Endothelial cell of umbilical vein (primary cell): ENCODE measurements around the gene ARHGAP22. TPM values are rescaled to one million over a fixed set of nuclear protein-coding genes. Genes with fewer than 3 reads are reported as not detected.

Experiments used
- BruUV-seq: library from RNA; stranded (reverse); fragments of 400-500 nt; replicated peaks from 2 replicates; lab custom pipeline; 2021; lab: Mats Ljungman, UMichigan
- CTCF ChIA-PET: fragments of 300-600, 350-600 bp; sonication (Branson Sonifier 250); formaldehyde crosslinking; loops from one replicate; lab custom pipeline; 2021; ENCODE audit warnings: antibody characterized with exemption, inconsistent platforms; lab: Charles Lee
- POLR2A ChIA-PET: fragments of 300-600, 350-600 bp; sonication (Branson Sonifier 250); formaldehyde crosslinking; loops from one replicate; lab custom pipeline; 2021; ENCODE audit warnings: antibody characterized with exemption, inconsistent platforms; lab: Charles Lee
- DNase-seq: peaks from one replicate; pipeline ENCODE4 v3.0.0-alpha.2; 2011; ENCODE audit warnings: low read depth, low spot score
- FAIRE-seq: peaks from 2 replicates; lab custom pipeline; 2011; peaks lifted over from hg19 to GRCh38; lab: Jason Lieb, UNC
- H2AFZ ChIP-seq: 2 replicates; pipeline ENCODE4 v1.6.0; 2012; ENCODE audit warnings: low read depth, low read length, control low read depth, inconsistent platforms
- H3K27ac ChIP-seq: 2 replicates; pipeline ENCODE4 v1.5.1; 2011; ENCODE audit warnings: low read depth, mild to moderate bottlenecking, control low read depth, low read length, moderate library complexity; ENCODE audit not compliant: insufficient read depth
- H3K27me3 ChIP-seq, 2 experiments: 2 replicates each; pipeline versions ENCODE4 v1.6.0 to v1.6.1; 2011; ENCODE audit warnings: low read length in 2 of 2, mixed read lengths in 1 of 2; ENCODE audit not compliant: control insufficient read depth in 2 of 2, insufficient read depth in 2 of 2
- H3K36me3 ChIP-seq, 2 experiments: 2 replicates in 1 of 2; 3 replicates in 1 of 2; pipeline ENCODE4 v1.5.1; 2011; ENCODE audit warnings: low read length in 2 of 2, mild to moderate bottlenecking in 1 of 2, moderate library complexity in 1 of 2; ENCODE audit not compliant: control insufficient read depth in 2 of 2, insufficient read depth in 2 of 2; ENCODE audit errors: extremely low read depth in 1 of 2
- H3K4me1 ChIP-seq: 3 replicates; pipeline ENCODE4 v1.5.1; 2011; ENCODE audit warnings: mild to moderate bottlenecking, low read length; ENCODE audit not compliant: control insufficient read depth, insufficient read depth; ENCODE audit errors: extremely low read depth
- H3K4me2 ChIP-seq: 2 replicates; pipeline ENCODE4 v1.6.1; 2011; ENCODE audit warnings: low read length, control low read depth, mixed read lengths; ENCODE audit not compliant: insufficient read depth
- H3K4me3 ChIP-seq, 3 experiments: fragments of 200-600 bp in 1 of 3; sonication (generic), shearing (Covaris generic) in 1 of 3; replicated peaks in 1 of 3; 2 replicates each; pipeline ENCODE4 v1.5.1; 2011 to 2016; ENCODE audit warnings: control low read depth in 3 of 3, low read length in 3 of 3, mild to moderate bottlenecking in 2 of 3, inconsistent platforms in 1 of 3, low read depth in 1 of 3, moderate library complexity in 1 of 3; ENCODE audit not compliant: insufficient read depth in 1 of 3
- H3K79me2 ChIP-seq: 2 replicates; pipeline ENCODE4 v1.6.0; 2012; ENCODE audit warnings: low read length, inconsistent platforms; ENCODE audit not compliant: control insufficient read depth, insufficient read depth
- H3K9ac ChIP-seq: replicated peaks from 2 replicates; pipeline ENCODE3; 2011; ENCODE audit warnings: low read length, control low read depth; ENCODE audit not compliant: insufficient read depth; ENCODE audit errors: extremely low read depth
- H3K9me1 ChIP-seq: replicated peaks from 3 replicates; pipeline ENCODE4 v1.6.0; 2011; ENCODE audit warnings: mild to moderate bottlenecking, low read length; ENCODE audit not compliant: control insufficient read depth, insufficient read depth; ENCODE audit errors: extremely low read depth
- H3K9me3 ChIP-seq: replicated peaks from 2 replicates; pipeline ENCODE4 v1.5.1; 2012; ENCODE audit warnings: low read length, inconsistent platforms; ENCODE audit not compliant: control insufficient read depth, insufficient read depth
- H4K20me1 ChIP-seq: replicated peaks from 2 replicates; pipeline ENCODE3; 2011; ENCODE audit warnings: mild to moderate bottlenecking, low read length; ENCODE audit not compliant: control insufficient read depth, insufficient read depth; ENCODE audit errors: extremely low read depth
- CTCF ChIP-seq, 2 donors: IDR thresholded peaks; 1 replicate in 1 of 2; 2 replicates in 1 of 2; pipeline ENCODE4 v1.5.1; 2011; ENCODE audit warnings: low read length in 2 of 2, mild to moderate bottlenecking in 2 of 2, moderate library complexity in 2 of 2, control low read depth in 1 of 2, inconsistent platforms in 1 of 2, low read depth in 1 of 2; ENCODE audit not compliant: insufficient read depth in 1 of 2; ENCODE audit errors: extremely low read depth in 1 of 2
- EZH2 ChIP-seq: IDR thresholded peaks from 2 replicates; pipeline ENCODE4 v1.6.1; 2012; ENCODE audit warnings: borderline replicate concordance, low read depth, mild to moderate bottlenecking, moderate library complexity, low read length, inconsistent platforms; ENCODE audit not compliant: severe bottlenecking
- JUN ChIP-seq: IDR thresholded peaks from 2 replicates; pipeline ENCODE4 v1.6.1; 2011; ENCODE audit warnings: borderline replicate concordance, low read depth; ENCODE audit not compliant: insufficient read length, insufficient read depth
- MAX ChIP-seq: IDR thresholded peaks from 2 replicates; pipeline ENCODE4 v1.6.1; 2011; ENCODE audit not compliant: insufficient read depth, insufficient read length
- MYC ChIP-seq: IDR thresholded peaks from one replicate; pipeline ENCODE4 v1.6.1; 2011; ENCODE audit warnings: mild to moderate bottlenecking, low read depth, low read length
- POLR2A ChIP-seq: IDR thresholded peaks from 2 replicates; pipeline ENCODE4 v1.6.1; 2012; ENCODE audit warnings: low read depth, mild to moderate bottlenecking, control low read depth, low read length
- POLR2AphosphoS5 ChIP-seq: IDR thresholded peaks from 2 replicates; pipeline ENCODE4 v1.6.1; 2012; ENCODE audit warnings: low read depth, mild to moderate bottlenecking, control low read depth, low read length, moderate library complexity; ENCODE audit not compliant: insufficient read depth
- dilution Hi-C: fragments of 300-500 bp; cut with MboI; formaldehyde crosslinking; loops from one replicate; pipeline ENCODE4 v1.15.0; 2019; ENCODE audit warnings: low sequenced_read_pairs; ENCODE audit not compliant: extremely low pct_ligation_motif_present
- intact Hi-C: fragments of 100-400 bp; cut with micrococcal nuclease; formaldehyde crosslinking; loops from one replicate; pipeline ENCODE4 v1.10.0; 2022
- polyA plus RNA-seq, 4 experiments: library from polyadenylated mRNA; depleted of rRNA in 3 of 4; stranded (reverse) in 3 of 4; unstranded in 1 of 4; fragments of >200 nt; gene quantifications; 2 replicates each; pipeline versions ENCODE4 v1.2.1 to v1.2.3, GENCODE V29; 2011 to 2012; ENCODE audit warnings: missing spikeins in 1 of 4
- total RNA-seq: library from RNA; stranded (reverse); gene quantifications from 2 replicates; pipeline ENCODE4 v1.2.3, GENCODE V29; 2021

ARHGAP22 gene
- total and polyA plus RNA-seq, 2 donors (not counting 3 experiments of a cell fraction or from before 2014, with no cell fraction given): 8.6 to 50.3 TPM

GRCh38 chr10:48414778-48415177 is 190.1 kb downstream of the ARHGAP22 start:
- FAIRE-seq: no peak
- H3K79me2 ChIP-seq: no peaks in the 10 kb centered on the region
- DNase-seq: no peak
- H3K9me3 ChIP-seq: no peaks in the 10 kb centered on the region
- intact Hi-C loops: no loop called here
- TF ChIP-seq POLR2AphosphoS5 (no peak), MAX (no peak), MYC (no peak), EZH2 (no peak), JUN (no peak), POLR2A (no peak), CTCF (IDR thresholded peaks at IDR 0.05; ENCODE audit: extremely low read depth in 1 of 2, insufficient read depth in 1 of 2, low read depth in 1 of 2, low read length in 2 of 2) (no peak)
- no peak overlapping the region for H3K27ac ChIP-seq
- POLR2A ChIA-PET: no interaction called here
- BruUV-seq: no TSS peak
- CTCF ChIA-PET: no interaction called here
- H3K27me3 ChIP-seq: no peaks in the 10 kb centered on the region
- H4K20me1 ChIP-seq: no peaks in the 10 kb centered on the region
- dilution Hi-C loops: no loop called here
- H3K4me2 ChIP-seq: no peak overlapping the region
- H3K9ac ChIP-seq: no peak overlapping the region
- no peaks in the 10 kb centered on the region for H3K4me1 ChIP-seq
- H2AFZ ChIP-seq: no peak overlapping the region
- H3K4me3 ChIP-seq: no peak overlapping the region
- H3K36me3 ChIP-seq: no peaks in the 10 kb centered on the region
- no peaks in the 10 kb centered on the region for H3K9me1 ChIP-seq
